Measurements from ENCODE around the gene PTPRR. TPM values are rescaled to one million over a fixed set of nuclear protein-coding genes. Genes with fewer than 3 reads are reported as not detected.
A peak's percentile ranks its signal among the peaks of the same experiment; 100 is the strongest.

The PTPRR gene
- total RNA-seq, 1 experiment from 2014 or later = 1.3 TPM

DNA sequence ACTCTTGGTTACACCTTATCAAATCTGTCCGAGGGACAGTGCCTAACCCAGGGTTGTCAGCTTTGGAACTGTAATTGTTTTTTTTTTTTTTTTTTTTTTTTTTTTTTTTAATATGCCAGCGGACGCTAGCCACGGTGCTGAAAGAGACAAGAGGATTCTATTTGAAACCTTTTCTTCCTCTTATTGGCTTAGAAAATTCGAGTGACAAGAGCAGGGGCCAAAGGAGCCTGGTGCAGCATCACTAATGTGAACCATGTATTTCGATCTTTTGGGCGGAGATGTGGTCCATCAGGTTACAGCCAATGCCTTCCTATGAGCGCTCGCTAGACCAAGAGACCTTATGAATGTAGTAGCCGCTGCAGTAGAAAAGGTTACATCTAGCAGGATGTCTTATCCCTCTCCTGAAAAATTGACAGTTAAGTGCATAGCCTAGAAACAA, 922 bp downstream of the PTPRR start:
- H3K27me3 ChIP-seq (replicated peaks; ENCODE audit: control insufficient read depth, insufficient read depth, low read length) = no peaks in the 10 kb centered on the region; the same call in 1 of the 2 replicates
- no peak overlapping the region for H3K4me3 ChIP-seq (ENCODE audit: low read depth, low read length)
- Mint-ChIP-seq H3K9me3 (ENCODE audit: unreplicated experiment) (no peaks in the 10 kb centered on the region), H3K27ac (ENCODE audit: unreplicated experiment) (no peak overlapping the region), H3K4me3 (ENCODE audit: unreplicated experiment) (no peak overlapping the region), H3K36me3 (ENCODE audit: insufficient read depth, unreplicated experiment) (no peaks in the 10 kb centered on the region), H3K4me1 (ENCODE audit: low read depth, unreplicated experiment) (no peaks in the 10 kb centered on the region), H3K27me3 (ENCODE audit: insufficient read depth, unreplicated experiment) (peaks cover 8% of the 10 kb centered on the region)
- no peaks in the 10 kb centered on the region for H3K9me3 ChIP-seq
- ChIA-PET CTCF (no interaction called here), POLR2A (no interaction called here)
- DNase-seq = peak in 1 of 2 experiments; percentile 8
- BruUV-seq (replicated peaks) = no TSS peak
- no peak for TF ChIP-seq CTCF (IDR thresholded peaks at IDR 0.05; ENCODE audit: insufficient read depth in 1 of 2, low read depth in 1 of 2, low read length in 1 of 2, severe bottlenecking in 1 of 2, unreplicated experiment in 1 of 2)
- no peaks in the 10 kb centered on the region for H3K36me3 ChIP-seq (ENCODE audit: control insufficient read depth, insufficient read depth, low read length)
- no peaks in the 10 kb centered on the region for H3K4me1 ChIP-seq
- intact Hi-C loops (cut with micrococcal nuclease; ENCODE audit: unreplicated experiment) = no loop called here

DNA sequence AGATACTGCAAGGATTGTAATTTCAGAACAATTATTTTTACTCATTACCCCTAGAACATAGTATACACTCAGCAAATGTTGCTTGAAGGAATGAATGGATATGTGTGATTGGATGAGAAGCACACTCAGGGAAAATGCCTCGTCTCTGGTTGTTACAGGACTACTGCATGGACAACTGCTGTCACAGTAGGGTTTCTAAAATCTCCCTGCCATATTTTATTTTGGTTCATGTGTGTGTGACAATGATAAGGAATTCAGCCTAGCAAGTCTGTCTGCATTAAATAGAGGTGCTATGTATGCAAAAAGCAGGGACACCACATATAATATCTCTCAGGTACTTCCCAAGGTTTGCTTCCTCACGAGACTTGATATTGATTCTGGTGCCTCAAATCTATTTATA, 1.4 kb downstream of the PTPRR start:
- no peak overlapping the region for H3K4me3 Mint-ChIP-seq (ENCODE audit: unreplicated experiment)
- H3K4me1 Mint-ChIP-seq (ENCODE audit: low read depth, unreplicated experiment) = no peaks in the 10 kb centered on the region
- ChIA-PET CTCF (no interaction called here), POLR2A (no interaction called here)
- H3K36me3 ChIP-seq (ENCODE audit: control insufficient read depth, insufficient read depth, low read length) = no peaks in the 10 kb centered on the region
- no TSS peak for BruUV-seq (replicated peaks)
- H3K27ac Mint-ChIP-seq (ENCODE audit: unreplicated experiment) = no peak overlapping the region
- no peaks in the 10 kb centered on the region; the same call in 1 of the 2 replicates for H3K27me3 ChIP-seq (replicated peaks; ENCODE audit: control insufficient read depth, insufficient read depth, low read length)
- no peaks in the 10 kb centered on the region for H3K9me3 Mint-ChIP-seq (ENCODE audit: unreplicated experiment)
- H3K4me3 ChIP-seq (ENCODE audit: low read depth, low read length) = no peak overlapping the region
- intact Hi-C loops (cut with micrococcal nuclease; ENCODE audit: unreplicated experiment) = no loop called here
- no peaks in the 10 kb centered on the region for H3K36me3 Mint-ChIP-seq (ENCODE audit: insufficient read depth, unreplicated experiment)
- DNase-seq = no peak
- H3K4me1 ChIP-seq = no peaks in the 10 kb centered on the region
- TF ChIP-seq CTCF (IDR thresholded peaks at IDR 0.05; ENCODE audit: insufficient read depth in 1 of 2, low read depth in 1 of 2, low read length in 1 of 2, severe bottlenecking in 1 of 2, unreplicated experiment in 1 of 2) = no peak
- peaks cover 10% of the 10 kb centered on the region for H3K27me3 Mint-ChIP-seq (ENCODE audit: insufficient read depth, unreplicated experiment)
- no peaks in the 10 kb centered on the region for H3K9me3 ChIP-seq

- ChIA-PET POLR2A (no interaction called here), CTCF (no interaction called here)
- Mint-ChIP-seq H3K4me1 (ENCODE audit: low read depth, unreplicated experiment) (no peaks in the 10 kb centered on the region), H3K36me3 (ENCODE audit: insufficient read depth, unreplicated experiment) (no peaks in the 10 kb centered on the region), H3K27ac (ENCODE audit: unreplicated experiment) (no peak overlapping the region), H3K4me3 (ENCODE audit: unreplicated experiment) (no peak overlapping the region), H3K27me3 (ENCODE audit: insufficient read depth, unreplicated experiment) (peaks cover 15% of the 10 kb centered on the region), H3K9me3 (ENCODE audit: unreplicated experiment) (no peaks in the 10 kb centered on the region)
- Histone ChIP-seq H3K4me3 (ENCODE audit: low read depth, low read length) (no peak overlapping the region), H3K27me3 (replicated peaks; ENCODE audit: control insufficient read depth, insufficient read depth, low read length) (no peaks in the 10 kb centered on the region; the same call in 1 of the 2 replicates), H3K4me1 (no peaks in the 10 kb centered on the region), H3K9me3 (no peaks in the 10 kb centered on the region), H3K36me3 (ENCODE audit: control insufficient read depth, insufficient read depth, low read length) (no peaks in the 10 kb centered on the region)
- DNase-seq = no peak
- no peak for TF ChIP-seq CTCF (IDR thresholded peaks at IDR 0.05; ENCODE audit: insufficient read depth in 1 of 2, low read depth in 1 of 2, low read length in 1 of 2, severe bottlenecking in 1 of 2, unreplicated experiment in 1 of 2)
- no TSS peak for BruUV-seq (replicated peaks)
- intact Hi-C loops (cut with micrococcal nuclease; ENCODE audit: unreplicated experiment) = no loop called here
These were observed 2.2 kb downstream of the PTPRR start for GRCh38 chr12:70918321-70918720.
